ENCODE measurements around the gene RBL2. TPM values are rescaled to one million over a fixed set of nuclear protein-coding genes. Genes with fewer than 3 reads are reported as not detected.

Gene RBL2
- total and polyA plus RNA-seq, 2 donors (not counting 3 experiments of a cell fraction or from before 2014, with no cell fraction given), result 22.5 to 30.7 TPM

DNA sequence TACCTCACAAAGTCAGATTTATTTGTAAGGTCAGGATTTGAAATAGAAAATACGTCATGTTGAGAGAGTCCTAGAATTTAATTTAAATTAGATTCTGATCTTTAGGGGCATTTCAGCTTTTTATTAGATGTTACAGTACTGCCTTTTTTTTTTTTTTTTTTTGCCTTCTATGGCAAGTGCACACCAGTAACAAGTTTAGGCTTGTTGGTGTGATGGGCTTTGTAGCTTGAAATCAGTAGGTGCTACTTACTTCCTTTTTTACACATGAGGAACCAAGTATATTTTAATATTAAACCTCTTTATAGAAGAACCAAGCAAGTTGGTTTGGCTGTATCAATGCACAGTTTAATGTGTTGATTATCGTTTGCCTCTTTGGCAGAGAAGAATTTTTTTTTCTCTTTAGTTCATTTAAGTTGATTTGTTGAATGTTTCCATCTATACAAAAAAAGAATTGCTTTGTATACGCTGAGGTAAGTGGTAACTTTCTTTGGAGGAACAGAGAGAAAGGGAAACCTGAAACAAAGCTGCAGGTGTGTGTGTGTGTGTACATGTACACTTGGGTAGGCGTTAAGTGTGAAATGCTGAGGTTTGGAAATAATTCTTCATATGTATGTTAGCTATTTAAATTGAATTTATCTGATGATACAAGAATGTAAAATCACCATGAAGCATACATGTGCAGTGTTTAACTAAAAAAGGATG lies 15.7 kb downstream of the RBL2 start:
- DNase-seq (ENCODE audit: low read depth, low spot score) (no peak), FAIRE-seq (no peak)
- Histone ChIP-seq H3K9me1 (replicated peaks; ENCODE audit: control insufficient read depth, extremely low read depth, insufficient read depth, low read length) (no peaks in the 10 kb centered on the region), H3K36me3 (ENCODE audit: control insufficient read depth in 2 of 2, extremely low read depth in 1 of 2, insufficient read depth in 2 of 2, low read length in 2 of 2) (peaks cover 2 to 3% of the 10 kb centered on the region in 2 experiments), H3K79me2 (ENCODE audit: control insufficient read depth, insufficient read depth, low read length) (no peaks in the 10 kb centered on the region), H3K4me3 (replicated peaks in 1 of 3; ENCODE audit: insufficient read depth in 1 of 3, low read depth in 1 of 3, low read length in 3 of 3) (no peak overlapping the region), H3K4me1 (ENCODE audit: control insufficient read depth, extremely low read depth, insufficient read depth, low read length) (no peaks in the 10 kb centered on the region), H2AFZ (ENCODE audit: low read depth, low read length) (no peak overlapping the region), H3K4me2 (ENCODE audit: insufficient read depth, low read length) (no peak overlapping the region), H3K9ac (replicated peaks; ENCODE audit: extremely low read depth, insufficient read depth, low read length) (no peak overlapping the region), H3K27me3 (ENCODE audit: control insufficient read depth in 2 of 2, insufficient read depth in 2 of 2, low read length in 2 of 2) (no peaks in the 10 kb centered on the region), H3K9me3 (replicated peaks; ENCODE audit: control insufficient read depth, insufficient read depth, low read length) (no peaks in the 10 kb centered on the region), H3K27ac (ENCODE audit: insufficient read depth, low read depth, low read length) (no peak overlapping the region), H4K20me1 (replicated peaks; ENCODE audit: control insufficient read depth, extremely low read depth, insufficient read depth, low read length) (no peaks in the 10 kb centered on the region)
- ChIA-PET CTCF (interaction anchor here (0.9 to 1.4 kb wide), 2 partner anchors 9 to 40 kb away, joined by 3 read pairs; no protein-coding TSS in a partner anchor), POLR2A (no interaction called here)
- BruUV-seq (replicated peaks), result no TSS peak
- dilution Hi-C loops (cut with MboI; ENCODE audit: extremely low pct_ligation_motif_present, low sequenced_read_pairs) (no loop called here), intact Hi-C loops (cut with micrococcal nuclease) (no loop called here)
- TF ChIP-seq POLR2A (IDR thresholded peaks at IDR 0.05; ENCODE audit: low read depth, low read length) (no peak), GATA2 (IDR thresholded peaks at IDR 0.05; ENCODE audit: insufficient read depth, insufficient read length, low read depth, low read length) (no peak), FOS (IDR thresholded peaks at IDR 0.05; ENCODE audit: borderline replicate concordance, insufficient read depth, low read length) (no peak)

DNA sequence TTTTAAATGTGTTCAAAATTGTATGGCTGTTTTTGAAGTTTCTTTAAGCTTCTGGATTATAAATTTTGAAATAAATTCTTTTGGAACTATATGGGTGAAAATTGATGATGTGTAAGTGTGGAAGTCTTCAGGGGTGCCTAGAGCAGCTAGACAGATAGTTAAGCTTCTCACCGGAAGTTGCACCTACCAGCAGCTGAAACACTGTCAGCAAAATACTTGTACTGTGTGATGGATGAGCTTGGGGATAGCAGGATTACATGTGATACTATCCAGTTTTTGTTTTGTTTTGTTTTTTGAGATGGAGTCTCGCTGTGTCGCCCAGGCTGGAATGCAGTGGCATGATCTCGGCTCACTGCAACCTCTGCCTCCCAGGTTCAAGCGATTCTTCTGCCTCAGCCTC lies 19.7 kb downstream of the RBL2 start:
- H3K9me3 ChIP-seq (replicated peaks; ENCODE audit: control insufficient read depth, insufficient read depth, low read length), result no peaks in the 10 kb centered on the region
- POLR2A ChIA-PET, result no interaction called here
- no peak overlapping the region for H3K4me3 ChIP-seq (replicated peaks in 1 of 3; ENCODE audit: insufficient read depth in 1 of 3, low read depth in 1 of 3, low read length in 3 of 3)
- H3K4me1 ChIP-seq (ENCODE audit: control insufficient read depth, extremely low read depth, insufficient read depth, low read length), result no peaks in the 10 kb centered on the region
- H3K27ac ChIP-seq (ENCODE audit: insufficient read depth, low read depth, low read length), result no peak overlapping the region
- H3K9ac ChIP-seq (replicated peaks; ENCODE audit: extremely low read depth, insufficient read depth, low read length), result no peak overlapping the region
- FAIRE-seq (no peak), DNase-seq (ENCODE audit: low read depth, low spot score) (no peak)
- no peaks in the 10 kb centered on the region for H3K27me3 ChIP-seq (ENCODE audit: control insufficient read depth in 2 of 2, insufficient read depth in 2 of 2, low read length in 2 of 2)
- TF ChIP-seq, protein P1, sequence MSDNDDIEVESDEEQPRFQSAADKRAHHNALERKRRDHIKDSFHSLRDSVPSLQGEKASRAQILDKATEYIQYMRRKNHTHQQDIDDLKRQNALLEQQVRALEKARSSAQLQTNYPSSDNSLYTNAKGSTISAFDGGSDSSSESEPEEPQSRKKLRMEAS (IDR thresholded peaks at IDR 0.05; ENCODE audit: insufficient read depth, insufficient read length), result no peak
- no peak for TF ChIP-seq POLR2A (IDR thresholded peaks at IDR 0.05; ENCODE audit: low read depth, low read length)
- no peak for TF ChIP-seq GATA2 (IDR thresholded peaks at IDR 0.05; ENCODE audit: insufficient read depth, insufficient read length, low read depth, low read length)
- no peak for TF ChIP-seq FOS (IDR thresholded peaks at IDR 0.05; ENCODE audit: borderline replicate concordance, insufficient read depth, low read length)
- no peak for TF ChIP-seq EZH2 (IDR thresholded peaks at IDR 0.05; ENCODE audit: borderline replicate concordance, low read depth, low read length, severe bottlenecking)
- no peak for TF ChIP-seq POLR2AphosphoS5 (IDR thresholded peaks at IDR 0.05; ENCODE audit: insufficient read depth, low read depth, low read length)
- TF ChIP-seq, protein P2, sequence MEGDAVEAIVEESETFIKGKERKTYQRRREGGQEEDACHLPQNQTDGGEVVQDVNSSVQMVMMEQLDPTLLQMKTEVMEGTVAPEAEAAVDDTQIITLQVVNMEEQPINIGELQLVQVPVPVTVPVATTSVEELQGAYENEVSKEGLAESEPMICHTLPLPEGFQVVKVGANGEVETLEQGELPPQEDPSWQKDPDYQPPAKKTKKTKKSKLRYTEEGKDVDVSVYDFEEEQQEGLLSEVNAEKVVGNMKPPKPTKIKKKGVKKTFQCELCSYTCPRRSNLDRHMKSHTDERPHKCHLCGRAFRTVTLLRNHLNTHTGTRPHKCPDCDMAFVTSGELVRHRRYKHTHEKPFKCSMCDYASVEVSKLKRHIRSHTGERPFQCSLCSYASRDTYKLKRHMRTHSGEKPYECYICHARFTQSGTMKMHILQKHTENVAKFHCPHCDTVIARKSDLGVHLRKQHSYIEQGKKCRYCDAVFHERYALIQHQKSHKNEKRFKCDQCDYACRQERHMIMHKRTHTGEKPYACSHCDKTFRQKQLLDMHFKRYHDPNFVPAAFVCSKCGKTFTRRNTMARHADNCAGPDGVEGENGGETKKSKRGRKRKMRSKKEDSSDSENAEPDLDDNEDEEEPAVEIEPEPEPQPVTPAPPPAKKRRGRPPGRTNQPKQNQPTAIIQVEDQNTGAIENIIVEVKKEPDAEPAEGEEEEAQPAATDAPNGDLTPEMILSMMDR (IDR thresholded peaks at IDR 0.05; ENCODE audit: extremely low read depth in 1 of 2, insufficient read depth in 1 of 2, low read depth in 1 of 2, low read length in 2 of 2), result no peak
- no peak for TF ChIP-seq MYC (IDR thresholded peaks at IDR 0.05; ENCODE audit: low read depth, low read length)
- TF ChIP-seq JUN (IDR thresholded peaks at IDR 0.05; ENCODE audit: borderline replicate concordance, insufficient read depth, insufficient read length, low read depth), result no peak
- H3K4me2 ChIP-seq (ENCODE audit: insufficient read depth, low read length), result no peak overlapping the region
- CTCF ChIA-PET, result no interaction called here
- H4K20me1 ChIP-seq (replicated peaks; ENCODE audit: control insufficient read depth, extremely low read depth, insufficient read depth, low read length), result no peaks in the 10 kb centered on the region
- dilution Hi-C loops (cut with MboI; ENCODE audit: extremely low pct_ligation_motif_present, low sequenced_read_pairs) (no loop called here), intact Hi-C loops (cut with micrococcal nuclease) (no loop called here)
- no peak overlapping the region for H2AFZ ChIP-seq (ENCODE audit: low read depth, low read length)
- no TSS peak for BruUV-seq (replicated peaks)
- H3K9me1 ChIP-seq (replicated peaks; ENCODE audit: control insufficient read depth, extremely low read depth, insufficient read depth, low read length), result no peaks in the 10 kb centered on the region
- H3K79me2 ChIP-seq (ENCODE audit: control insufficient read depth, insufficient read depth, low read length), result no peaks in the 10 kb centered on the region
- H3K36me3 ChIP-seq (ENCODE audit: control insufficient read depth in 2 of 2, extremely low read depth in 1 of 2, insufficient read depth in 2 of 2, low read length in 2 of 2), result peaks cover 3 to 5% of the 10 kb centered on the region in 2 experiments

Measured in endothelial cell of umbilical vein (primary cell).